GM21360 (cell line): ENCODE data around the gene PLA2G6.

ENCODE experiments used
- ATAC-seq: cut with Tn5 transposase; IDR thresholded peaks from one replicate; pipeline ENCODE4 v1.9.1; 2021; ENCODE audit warnings: mild to moderate bottlenecking, moderate library complexity; ENCODE audit not compliant: unreplicated experiment

Gene PLA2G6

DNA sequence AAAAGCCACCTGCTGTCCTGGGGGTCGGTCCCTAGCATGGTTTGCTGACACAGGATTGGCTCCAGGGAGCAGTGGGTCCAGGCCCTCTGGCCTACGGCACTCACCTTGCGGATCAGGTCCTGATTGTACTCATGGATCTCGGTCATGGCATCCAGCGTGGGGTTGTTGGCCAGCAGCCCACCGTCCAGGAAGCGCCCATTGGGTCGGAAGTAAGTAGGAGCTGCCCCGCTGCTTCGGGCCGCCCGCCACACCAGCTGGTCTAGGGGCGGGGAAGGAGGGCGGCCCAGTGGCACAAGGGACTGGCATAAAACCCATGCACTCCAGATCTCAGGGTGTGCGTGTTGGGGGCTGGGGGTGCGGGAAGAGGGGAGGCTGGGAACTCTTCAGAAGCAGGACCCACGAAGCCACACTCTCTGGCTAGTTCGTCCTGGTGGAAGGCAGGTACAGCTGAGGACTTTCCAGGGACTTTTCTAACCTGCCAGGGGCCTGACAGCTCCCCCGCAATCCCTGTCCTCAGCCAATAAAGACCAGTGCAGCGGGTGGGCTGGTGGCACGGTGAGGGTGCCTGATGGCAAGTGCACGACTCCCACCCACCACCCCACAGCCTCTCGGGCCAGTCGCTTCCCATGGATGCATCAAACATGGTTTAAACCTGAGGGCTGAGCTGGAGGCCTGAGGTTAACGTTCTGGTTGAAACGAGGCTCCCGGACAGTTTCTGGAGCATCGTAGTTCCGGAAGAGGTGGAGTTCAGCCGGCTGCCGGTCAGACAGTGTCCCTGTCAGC lies 66.0 kb downstream of the PLA2G6 start:
- no peak for ATAC-seq

GRCh38 chr22:38114484-38115398 lies 66.9 kb downstream of the PLA2G6 start:
- no peak for ATAC-seq

- no peak for ATAC-seq
Measured at GRCh38 chr22:38112381-38112780, 69.2 kb downstream of the PLA2G6 start.

GRCh38 chr22:38111925-38112355 lies 69.7 kb downstream of the PLA2G6 start:
- ATAC-seq = no peak

- no peak for ATAC-seq
Measured at GRCh38 chr22:38110863-38111852, 70.5 kb downstream of the PLA2G6 start.

GRCh38 chr22:38110008-38110862 lies 71.4 kb downstream of the PLA2G6 start, which contains the start of gene BAIAP2L2:
BAIAP2L2 (minus strand) TSS chr22:38110684; CDS start chr22:38110525, 159 bp downstream.
- no peak for ATAC-seq

GRCh38 chr22:38109371-38110001 lies 72.1 kb downstream of the PLA2G6 start:
- no peak for ATAC-seq

DNA sequence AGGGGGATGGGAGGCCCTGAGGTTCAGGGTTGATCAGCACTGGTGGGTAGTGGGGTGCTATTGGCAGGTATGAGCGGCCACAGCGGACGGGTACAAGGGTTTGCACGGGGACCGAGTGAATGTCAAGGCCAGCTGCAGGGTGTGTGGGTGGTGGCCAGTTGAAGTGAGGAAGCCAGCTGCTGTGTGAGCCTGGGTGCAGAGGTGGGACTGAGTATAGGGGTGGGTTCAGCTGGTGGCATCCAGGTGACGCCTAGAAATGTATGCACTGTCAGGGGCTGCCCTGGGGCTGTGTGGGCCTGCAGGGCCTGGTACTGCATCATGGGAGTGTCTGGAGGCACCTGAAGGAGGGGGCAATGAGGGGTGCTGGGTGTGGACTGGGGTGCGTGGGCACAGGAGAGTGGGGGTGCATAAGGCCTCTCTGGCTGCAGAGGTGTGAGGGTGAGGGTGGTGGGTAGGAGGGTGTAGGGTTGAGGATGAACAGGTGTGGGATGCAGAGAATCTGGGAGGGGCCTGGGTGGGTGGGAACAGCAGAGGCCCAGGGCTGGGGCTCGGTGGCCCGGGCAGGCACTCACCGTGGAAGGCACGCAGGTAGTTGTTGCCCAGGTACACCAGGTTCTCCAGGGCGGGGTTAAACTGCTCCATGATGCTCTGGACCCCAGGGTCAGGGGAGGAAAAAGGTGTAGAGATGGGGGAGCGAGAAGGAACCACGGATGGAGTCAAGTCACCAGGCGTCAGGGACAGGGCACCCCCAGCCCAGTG lies 72.9 kb downstream of the PLA2G6 start:
- no peak for ATAC-seq

GRCh38 chr22:38107692-38108515 lies 73.7 kb downstream of the PLA2G6 start:
- ATAC-seq = no peak

DNA sequence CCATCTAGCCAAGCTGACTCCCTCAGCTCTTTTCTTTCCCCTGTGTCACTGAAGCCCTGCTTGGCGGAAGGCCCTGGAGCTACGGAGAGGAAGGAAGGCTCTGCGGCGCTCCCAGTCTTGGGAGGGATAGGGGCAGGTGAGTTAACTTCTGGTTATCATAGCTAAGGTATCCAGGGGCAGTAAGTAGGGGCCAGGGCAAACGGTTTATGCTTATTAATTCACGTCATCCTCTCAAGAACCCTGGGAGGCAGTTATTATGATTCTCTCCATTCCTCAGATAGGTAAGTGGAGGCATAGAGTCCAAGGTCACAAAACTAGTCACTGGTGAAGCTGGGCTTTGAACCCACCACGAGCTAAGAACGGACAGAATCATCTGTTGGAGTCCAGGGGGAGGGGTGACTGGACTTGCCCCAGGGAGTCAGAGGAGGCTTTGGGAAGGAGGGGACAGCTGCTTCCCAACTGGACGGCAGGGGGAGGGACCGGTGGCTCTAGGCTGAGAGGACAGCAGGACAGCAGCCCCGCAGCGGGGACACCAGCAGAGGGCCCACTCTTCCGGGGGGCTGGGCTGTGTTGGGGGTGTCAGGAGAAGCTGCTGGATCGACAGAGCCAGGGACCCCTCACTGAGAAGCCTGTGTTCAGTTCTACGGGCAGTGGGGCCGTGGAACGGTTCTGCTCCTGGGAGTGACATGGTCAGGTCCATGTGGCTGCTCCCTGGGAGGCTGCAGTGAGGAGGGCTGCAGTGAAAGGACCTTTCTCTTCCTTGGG lies 74.6 kb downstream of the PLA2G6 start:
- no peak for ATAC-seq

DNA sequence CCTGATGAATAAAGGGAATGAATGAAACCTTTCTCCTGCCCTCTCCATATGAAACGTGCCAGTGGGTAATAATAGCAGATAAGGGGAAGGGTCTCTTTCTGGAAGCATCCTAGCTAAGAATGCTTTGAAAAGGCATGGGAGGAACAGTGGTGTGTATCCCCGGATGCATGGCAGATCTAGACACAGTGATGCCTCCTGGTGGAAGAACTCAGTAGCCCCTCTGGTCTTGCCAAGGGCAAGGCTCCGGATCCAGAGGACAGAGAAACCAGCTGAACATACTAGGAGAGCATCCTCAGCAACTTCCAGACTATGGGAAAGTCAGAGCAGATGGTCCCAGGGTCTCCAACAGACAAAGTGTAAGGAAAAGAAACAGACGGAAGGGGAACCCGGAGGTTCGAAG lies 77.5 kb downstream of the PLA2G6 start:
- ATAC-seq = no peak

DNA sequence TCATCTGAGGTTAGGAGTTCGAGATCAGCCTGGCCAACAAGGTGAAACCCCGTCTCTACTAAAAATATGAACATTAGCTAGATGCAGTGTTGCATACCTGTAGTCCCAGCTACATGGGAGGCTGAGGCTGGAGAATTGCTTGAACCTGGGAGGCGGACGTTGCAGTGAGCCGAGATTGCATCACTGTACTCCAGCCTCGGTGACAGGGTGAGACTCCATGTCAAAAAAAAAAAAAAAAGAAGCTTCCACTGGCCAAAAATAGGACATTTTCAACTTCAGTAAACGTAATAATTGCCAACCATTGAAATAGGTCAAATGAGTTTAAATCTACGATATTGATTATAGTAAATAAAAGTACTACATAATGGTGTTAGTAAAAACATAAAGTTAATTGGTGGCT lies 78.0 kb downstream of the PLA2G6 start:
- no peak for ATAC-seq

- no peak for ATAC-seq
Measured at GRCh38 chr22:38098410-38099249, 83.0 kb downstream of the PLA2G6 start.

- no peak for ATAC-seq
Measured at GRCh38 chr22:38097557-38098409, 83.8 kb downstream of the PLA2G6 start.

- ATAC-seq = no peak
Measured at GRCh38 chr22:38097058-38097457, 84.6 kb downstream of the PLA2G6 start.
